Neural progenitor cell (in vitro differentiated cells): ENCODE results near the gene SLC47A2. TPM values are rescaled to one million over a fixed set of nuclear protein-coding genes. Genes with fewer than 3 reads are reported as not detected.

Experiments
- DNase-seq: peaks from one replicate; pipeline ENCODE4 v3.0.0-alpha.2; 2016; ENCODE audit warnings: low spot score
- H2AFZ ChIP-seq: fragments of 200-600 bp; sonication (generic); replicated peaks from 2 replicates; pipeline ENCODE4 v1.6.1; 2016; ENCODE audit warnings: antibody characterized with exemption
- H3F3A ChIP-seq: fragments of 200-600 bp; sonication (generic); 2 replicates; pipeline ENCODE4 v1.6.1; 2016; ENCODE audit warnings: antibody characterized with exemption, low read depth
- H3K27ac ChIP-seq: fragments of 200-600 bp; sonication (generic); 2 replicates; pipeline ENCODE4 v1.5.1; 2016; ENCODE audit warnings: mild to moderate bottlenecking
- H3K27me3 ChIP-seq: fragments of 200-600 bp; sonication (generic); 2 replicates; pipeline ENCODE4 v1.6.1; 2016; ENCODE audit warnings: mild to moderate bottlenecking, moderate library complexity
- H3K36me3 ChIP-seq: fragments of 200-600 bp; sonication (generic); 2 replicates; pipeline ENCODE4 v1.5.1; 2016
- H3K4me1 ChIP-seq: fragments of 200-600 bp; sonication (generic); 2 replicates; pipeline ENCODE4 v1.6.1; 2016; ENCODE audit warnings: mixed run types
- H3K4me2 ChIP-seq: fragments of 200-600 bp; sonication (generic); 2 replicates; pipeline ENCODE4 v1.6.1; 2016
- H3K4me3 ChIP-seq: fragments of 200-600 bp; sonication (generic); 2 replicates; pipeline ENCODE4 v1.5.1; 2016
- H3K79me2 ChIP-seq: fragments of 200-600 bp; sonication (generic); 2 replicates; pipeline ENCODE4 v1.6.1; 2016; ENCODE audit warnings: low read depth
- H3K9ac ChIP-seq: fragments of 200-600 bp; sonication (generic); 2 replicates; pipeline ENCODE4 v1.6.1; 2016
- H3K9me3 ChIP-seq: fragments of 200-600 bp; sonication (generic); 2 replicates; pipeline ENCODE4 v1.5.1; 2016; ENCODE audit warnings: low read depth
- H4K20me1 ChIP-seq: fragments of 200-600 bp; sonication (generic); 2 replicates; pipeline ENCODE4 v1.6.1; 2016; ENCODE audit warnings: low read depth
- H3K27ac Mint-ChIP-seq: 3 replicates; pipeline ENCODE4 v1.8.0; 2021; ENCODE audit warnings: mixed read lengths
- H3K27me3 Mint-ChIP-seq: 2 replicates; pipeline ENCODE4 v1.8.0; 2022; ENCODE audit warnings: low read depth, mild to moderate bottlenecking, inconsistent platforms, moderate library complexity, mixed read lengths; ENCODE audit not compliant: insufficient read depth
- H3K36me3 Mint-ChIP-seq: 3 replicates; pipeline ENCODE4 v1.8.0; 2021; ENCODE audit warnings: mixed read lengths
- H3K4me1 Mint-ChIP-seq: 3 replicates; pipeline ENCODE4 v1.8.0; 2021; ENCODE audit warnings: mixed read lengths
- H3K4me3 Mint-ChIP-seq: 3 replicates; pipeline ENCODE4 v1.8.0; 2021; ENCODE audit warnings: mild to moderate bottlenecking, moderate library complexity, mixed read lengths
- H3K9me3 Mint-ChIP-seq: 3 replicates; pipeline ENCODE4 v1.8.0; 2020; ENCODE audit warnings: mixed read lengths
- CTCF ChIP-seq: fragments of 200-600 bp; sonication (generic); IDR thresholded peaks from 2 replicates; pipeline ENCODE4 v1.5.1; 2017; ENCODE audit warnings: antibody characterized with exemption, mild to moderate bottlenecking
- EZH2 ChIP-seq: fragments of 200-600 bp; sonication (generic); IDR thresholded peaks from 2 replicates; pipeline ENCODE4 v1.6.1; 2017; ENCODE audit warnings: antibody characterized with exemption, mild to moderate bottlenecking, moderate library complexity
- EZH2phosphoT487 ChIP-seq: fragments of 200-600 bp; sonication (generic); IDR thresholded peaks from 2 replicates; pipeline ENCODE4 v1.6.1; 2017; ENCODE audit warnings: antibody characterized with exemption
- total RNA-seq: library from RNA; depleted of rRNA; stranded (reverse); fragments of >200 nt; gene quantifications from 2 replicates; pipeline ENCODE4 v1.2.3, GENCODE V29; 2015; ENCODE audit warnings: low replicate concordance

The SLC47A2 gene
- total RNA-seq, 1 donor from 2014 or later = 0.39 TPM

- Histone ChIP-seq H4K20me1 (peaks cover 4% of the 10 kb centered on the region), H3K27me3 (no peaks in the 10 kb centered on the region), H3K27ac (no peak overlapping the region), H3K9ac (no peak overlapping the region), H3K36me3 (peaks cover 19% of the 10 kb centered on the region), H3K4me3 (no peak overlapping the region), H3K4me2 (no peak overlapping the region), H3K79me2 (peaks cover 26% of the 10 kb centered on the region), H3F3A (peaks cover under 1% of the 10 kb centered on the region), H3K4me1 (peaks cover 2% of the 10 kb centered on the region), H3K9me3 (no peaks in the 10 kb centered on the region), H2AFZ (no peak overlapping the region)
- no peak overlapping the region for H3K27ac Mint-ChIP-seq
- no peaks in the 10 kb centered on the region for H3K4me1 Mint-ChIP-seq
- peaks cover 58% of the 10 kb centered on the region for H3K36me3 Mint-ChIP-seq
- TF ChIP-seq EZH2phosphoT487 (no peak), CTCF (no peak), EZH2 (no peak)
- peaks cover 8% of the 10 kb centered on the region for H3K9me3 Mint-ChIP-seq
- peaks cover 4% of the 10 kb centered on the region for H3K27me3 Mint-ChIP-seq
- no peak overlapping the region for H3K4me3 Mint-ChIP-seq
- no peak for DNase-seq
Measured at GRCh38 chr17:19659366-19660177, 56.8 kb downstream of the SLC47A2 start.

- no peaks in the 10 kb centered on the region for H3K9me3 ChIP-seq
- H3K27ac ChIP-seq = no peak overlapping the region
- Mint-ChIP-seq H3K27me3 (peaks cover 6% of the 10 kb centered on the region), H3K27ac (no peak overlapping the region), H3K36me3 (peaks cover 61% of the 10 kb centered on the region), H3K4me3 (no peak overlapping the region), H3K4me1 (no peaks in the 10 kb centered on the region), H3K9me3 (peaks cover 15% of the 10 kb centered on the region)
- H3F3A ChIP-seq = no peaks in the 10 kb centered on the region
- H4K20me1 ChIP-seq = peaks cover under 1% of the 10 kb centered on the region
- H3K4me3 ChIP-seq = no peak overlapping the region
- no peak overlapping the region for H2AFZ ChIP-seq
- H3K27me3 ChIP-seq = no peaks in the 10 kb centered on the region
- H3K4me2 ChIP-seq = no peak overlapping the region
- no peak overlapping the region for H3K9ac ChIP-seq
- no peak for DNase-seq
- H3K4me1 ChIP-seq = no peaks in the 10 kb centered on the region
- H3K79me2 ChIP-seq = peaks cover 42% of the 10 kb centered on the region
- TF ChIP-seq CTCF (no peak), EZH2phosphoT487 (no peak), EZH2 (no peak)
- H3K36me3 ChIP-seq = peaks cover 28% of the 10 kb centered on the region
Measured at GRCh38 chr17:19656851-19657581, 59.4 kb downstream of the SLC47A2 start.

- Mint-ChIP-seq H3K4me3 (no peak overlapping the region), H3K27me3 (peaks cover 6% of the 10 kb centered on the region), H3K4me1 (no peaks in the 10 kb centered on the region), H3K36me3 (peaks cover 64% of the 10 kb centered on the region), H3K9me3 (peaks cover 15% of the 10 kb centered on the region), H3K27ac (no peak overlapping the region)
- H4K20me1 ChIP-seq = no peaks in the 10 kb centered on the region
- DNase-seq = no peak
- no peaks in the 10 kb centered on the region for H3F3A ChIP-seq
- no peak overlapping the region for H3K27ac ChIP-seq
- H3K4me2 ChIP-seq = no peak overlapping the region
- peaks cover 26% of the 10 kb centered on the region for H3K36me3 ChIP-seq
- H3K9ac ChIP-seq = no peak overlapping the region
- no peaks in the 10 kb centered on the region for H3K9me3 ChIP-seq
- H3K27me3 ChIP-seq = no peaks in the 10 kb centered on the region
- no peak overlapping the region for H2AFZ ChIP-seq
- peaks cover 49% of the 10 kb centered on the region for H3K79me2 ChIP-seq
- no peaks in the 10 kb centered on the region for H3K4me1 ChIP-seq
- TF ChIP-seq EZH2phosphoT487 = no peak
- TF ChIP-seq EZH2 = no peak
- no peak for TF ChIP-seq CTCF
- H3K4me3 ChIP-seq = no peak overlapping the region
Measured at GRCh38 chr17:19656336-19656735, 60.0 kb downstream of the SLC47A2 start.
